OCI-LY7 (cell line): ENCODE results near the gene ARX. TPM values are rescaled to one million over a fixed set of nuclear protein-coding genes. Genes with fewer than 3 reads are reported as not detected.

Experiments used
- BruUV-seq: library from RNA; stranded (reverse); fragments of 400-500 nt; replicated peaks from 2 replicates; lab custom pipeline; 2021; lab: Mats Ljungman, UMichigan
- CTCF ChIA-PET: fragments of 300-600 bp; sonication (Branson Sonifier 250); formaldehyde crosslinking; loops from one replicate; lab custom pipeline; 2022; ENCODE audit warnings: antibody characterized with exemption; ENCODE audit not compliant: unreplicated experiment; lab: Charles Lee
- POLR2A ChIA-PET: fragments of 300-600 bp; sonication (Branson Sonifier 250); formaldehyde crosslinking; loops from one replicate; lab custom pipeline; 2022; ENCODE audit warnings: antibody characterized with exemption; lab: Charles Lee
- DNase-seq: peaks from one replicate; pipeline ENCODE4 v3.0.0-alpha.2; 2015; ENCODE audit warnings: low spot score
- H2AFZ ChIP-seq: fragments of 200-600 bp; sonication (generic), shearing (Covaris generic); 2 replicates; pipeline ENCODE4 v1.6.1; 2014; ENCODE audit warnings: mild to moderate bottlenecking, antibody characterized with exemption, low read length, moderate library complexity
- H3K27ac ChIP-seq: fragments of 200-600 bp; sonication (generic); 2 replicates; pipeline ENCODE4 v1.5.1; 2014; ENCODE audit warnings: mixed run types, low read depth, mild to moderate bottlenecking, moderate library complexity, low read length, inconsistent platforms; ENCODE audit not compliant: poor library complexity, severe bottlenecking
- H3K36me3 ChIP-seq: fragments of 200-600 bp; sonication (generic); 2 replicates; pipeline ENCODE4 v1.6.1; 2014; ENCODE audit warnings: mild to moderate bottlenecking, antibody characterized with exemption, low read length, moderate library complexity, mixed read lengths; ENCODE audit not compliant: insufficient read depth
- H3K4me1 ChIP-seq: fragments of 200-600 bp; sonication (generic); 2 replicates; pipeline ENCODE4 v1.5.1; 2014; ENCODE audit warnings: mild to moderate bottlenecking, low read length; ENCODE audit not compliant: insufficient read depth, poor library complexity, severe bottlenecking
- H3K4me2 ChIP-seq: fragments of 200-600 bp; sonication (generic); 2 replicates; pipeline ENCODE4 v1.6.1; 2014; ENCODE audit warnings: mild to moderate bottlenecking, low read length
- H3K4me3 ChIP-seq: fragments of 200-600 bp; sonication (generic); 2 replicates; pipeline ENCODE4 v1.5.1; 2014; ENCODE audit warnings: mild to moderate bottlenecking, low read depth, low read length; ENCODE audit not compliant: poor library complexity, severe bottlenecking
- H3K79me2 ChIP-seq: fragments of 200-600 bp; sonication (generic); 2 replicates; pipeline ENCODE4 v1.6.1; 2016; ENCODE audit warnings: low read depth, mild to moderate bottlenecking, low read length, moderate library complexity, mixed read lengths; ENCODE audit not compliant: insufficient read depth
- H3K9me2 ChIP-seq: fragments of 200-600 bp; sonication (generic); 2 replicates; pipeline ENCODE4 v1.6.1; 2016; ENCODE audit warnings: mild to moderate bottlenecking, low read length, mixed read lengths; ENCODE audit not compliant: insufficient read depth
- H3K9me3 ChIP-seq: fragments of 200-600 bp; sonication (generic); 2 replicates; pipeline ENCODE4 v1.6.1; 2014; ENCODE audit warnings: mild to moderate bottlenecking, mixed run types, low read length, mixed read lengths
- H4K20me1 ChIP-seq: fragments of 200-600 bp; sonication (generic); 2 replicates; pipeline ENCODE4 v1.6.1; 2014; ENCODE audit warnings: mild to moderate bottlenecking, antibody characterized with exemption, low read length, moderate library complexity, mixed read lengths; ENCODE audit not compliant: insufficient read depth
- CTCF ChIP-seq: fragments of 200-600 bp; sonication (generic); conservative IDR thresholded peaks from 2 replicates; pipeline ENCODE4 v1.5.1; 2014; ENCODE audit warnings: mild to moderate bottlenecking, antibody characterized with exemption, low read length, moderate library complexity, mixed read lengths
- EZH2phosphoT487 ChIP-seq: fragments of 200-600 bp; sonication (generic); IDR thresholded peaks from 2 replicates; pipeline ENCODE4 v1.6.1; 2018; ENCODE audit warnings: low read depth, borderline replicate concordance, mild to moderate bottlenecking, mixed run types, antibody characterized with exemption, low read length, moderate library complexity, mixed read lengths
- intact Hi-C: fragments of 100-400 bp; cut with micrococcal nuclease; formaldehyde crosslinking; loops from one replicate; pipeline ENCODE4 v1.10.0; 2022; ENCODE audit not compliant: unreplicated experiment
- total RNA-seq, 2 experiments: library from RNA; depleted of rRNA in 1 of 2; stranded (reverse); fragments of >200 nt in 1 of 2; shearing (Covaris generic) in 1 of 2; gene quantifications; 2 replicates each; pipeline ENCODE4 v1.2.3, GENCODE V29; 2014 to 2022

The ARX gene
- total RNA-seq, 2 experiments from 2014 or later = 0.11 TPM; not detected in 1

DNA sequence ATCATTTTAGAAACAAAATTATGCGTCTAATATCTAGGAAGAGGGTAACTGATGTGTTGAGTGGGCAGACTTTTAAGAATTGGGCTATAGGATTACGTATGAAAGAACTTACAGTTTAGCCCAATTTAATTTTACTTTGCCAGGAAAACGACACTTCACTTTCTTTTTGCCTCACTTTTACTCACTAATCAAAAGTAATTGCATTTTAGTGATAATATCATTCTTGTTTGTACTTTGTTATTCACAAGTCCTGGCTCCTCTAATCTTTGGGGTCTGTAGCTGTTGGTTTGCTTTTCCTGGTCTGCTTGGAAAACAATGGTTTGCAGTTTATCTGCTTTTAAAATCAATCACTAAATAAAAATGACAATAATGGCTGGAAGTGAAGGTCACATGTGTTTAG lies 2.9 kb upstream of the ARX start:
- Histone ChIP-seq H3K27ac (no peak overlapping the region), H2AFZ (no peak overlapping the region), H3K4me1 (no peaks in the 10 kb centered on the region), H3K79me2 (no peaks in the 10 kb centered on the region), H3K4me3 (no peak overlapping the region), H4K20me1 (no peaks in the 10 kb centered on the region), H3K36me3 (no peaks in the 10 kb centered on the region), H3K4me2 (no peak overlapping the region), H3K9me2 (no peaks in the 10 kb centered on the region), H3K9me3 (no peaks in the 10 kb centered on the region)
- ChIA-PET POLR2A (no interaction called here), CTCF (no interaction called here)
- no peak for TF ChIP-seq EZH2phosphoT487
- no peak for TF ChIP-seq CTCF
- no peak for DNase-seq
- intact Hi-C loops = no loop called here
- no TSS peak for BruUV-seq

- Histone ChIP-seq H3K4me2 (no peak overlapping the region), H4K20me1 (no peaks in the 10 kb centered on the region), H3K4me1 (no peaks in the 10 kb centered on the region), H3K27ac (no peak overlapping the region), H3K36me3 (no peaks in the 10 kb centered on the region), H3K79me2 (no peaks in the 10 kb centered on the region), H3K4me3 (no peak overlapping the region), H2AFZ (no peak overlapping the region), H3K9me2 (no peaks in the 10 kb centered on the region), H3K9me3 (no peaks in the 10 kb centered on the region)
- DNase-seq = no peak
- intact Hi-C loops = no loop called here
- BruUV-seq = no TSS peak
- CTCF ChIA-PET = no interaction called here
- POLR2A ChIA-PET = no interaction called here
- TF ChIP-seq EZH2phosphoT487 = no peak
- TF ChIP-seq CTCF = no peak
These were observed 2.0 kb upstream of the ARX start for GRCh38 chrX:25017667-25018247.

DNA sequence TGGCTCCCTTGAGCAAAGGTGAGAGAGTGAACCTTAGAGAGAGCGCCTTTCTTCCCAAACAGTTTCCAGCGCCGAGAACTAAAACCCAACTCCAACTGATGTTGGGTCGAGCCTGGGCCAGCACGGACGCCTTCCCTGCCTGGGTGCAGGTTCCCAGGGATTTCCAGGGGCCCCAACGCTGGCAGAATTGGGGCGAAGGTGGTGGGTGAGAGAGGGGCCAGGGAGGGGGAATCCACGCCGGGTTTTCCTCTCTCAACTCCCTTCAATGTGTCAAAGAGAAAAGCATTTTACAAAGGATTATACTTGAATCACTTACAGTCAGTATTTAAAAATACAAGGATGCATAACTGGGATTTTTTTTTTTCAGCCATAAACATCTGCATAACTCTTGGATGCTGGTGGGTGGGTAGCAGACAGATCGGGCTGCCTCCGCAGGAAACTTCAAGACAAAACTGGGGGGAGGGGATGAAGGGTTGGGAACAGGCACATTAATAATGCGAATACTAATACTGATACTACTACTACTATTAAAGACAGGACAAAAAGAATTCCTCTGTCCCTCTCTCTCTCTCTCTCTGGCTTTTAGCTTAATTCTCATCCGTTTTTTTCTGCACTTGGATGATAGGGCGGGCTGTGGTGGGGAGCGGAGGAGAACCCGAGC lies 1.3 kb upstream of the ARX start:
- TF ChIP-seq EZH2phosphoT487 = no peak
- TF ChIP-seq CTCF = no peak
- no peaks in the 10 kb centered on the region for H4K20me1 ChIP-seq
- H3K9me3 ChIP-seq = no peaks in the 10 kb centered on the region
- H2AFZ ChIP-seq = no peak overlapping the region
- H3K79me2 ChIP-seq = no peaks in the 10 kb centered on the region
- no peaks in the 10 kb centered on the region for H3K9me2 ChIP-seq
- no peaks in the 10 kb centered on the region for H3K4me1 ChIP-seq
- POLR2A ChIA-PET = no interaction called here
- intact Hi-C loops = no loop called here
- H3K4me3 ChIP-seq = no peak overlapping the region
- no peak for DNase-seq
- CTCF ChIA-PET = no interaction called here
- no TSS peak for BruUV-seq
- H3K4me2 ChIP-seq = no peak overlapping the region
- no peaks in the 10 kb centered on the region for H3K36me3 ChIP-seq
- H3K27ac ChIP-seq = no peak overlapping the region
